NCI-H526 (cell line): ENCODE data around the gene PADI2.

Source experiments
- DNase-seq, 2 experiments: peaks; one replicate each; lab custom pipeline; 2025; lab: John Stamatoyannopoulos, UW

Gene PADI2

GRCh38 chr1:17112496-17113236, 6.6 kb downstream of the PADI2 start:
- no peak for DNase-seq

GRCh38 chr1:17112076-17112475, 7.2 kb downstream of the PADI2 start:
- no peak for DNase-seq

GRCh38 chr1:17110555-17110926, 8.7 kb downstream of the PADI2 start:
- DNase-seq, result no peak

- peak; percentile 86 to 87 for DNase-seq
Measured at GRCh38 chr1:17109892-17110554, 9.2 kb downstream of the PADI2 start.

GRCh38 chr1:17108786-17109185, 10.5 kb downstream of the PADI2 start:
- no peak for DNase-seq

GRCh38 chr1:17108360-17108759, 10.9 kb downstream of the PADI2 start:
- DNase-seq, result no peak

- no peak for DNase-seq
Measured at GRCh38 chr1:17104782-17105181, 14.5 kb downstream of the PADI2 start.

- no peak for DNase-seq
Measured at GRCh38 chr1:17102232-17102631, 17.0 kb downstream of the PADI2 start.

- DNase-seq, result no peak
Measured at GRCh38 chr1:17101261-17101660, 18.0 kb downstream of the PADI2 start.

GRCh38 chr1:17099616-17100340, 19.5 kb downstream of the PADI2 start:
- DNase-seq, result no peak

- DNase-seq, result no peak
Measured at GRCh38 chr1:17098446-17099317, 20.6 kb downstream of the PADI2 start.

GRCh38 chr1:17097787-17098186, 21.5 kb downstream of the PADI2 start:
- DNase-seq, result no peak

- DNase-seq, result no peak
Measured at GRCh38 chr1:17097147-17097546, 22.1 kb downstream of the PADI2 start.

- DNase-seq, result no peak
Measured at GRCh38 chr1:17096584-17096983, 22.7 kb downstream of the PADI2 start.

- DNase-seq, result no peak
Measured at GRCh38 chr1:17095141-17095540, 24.1 kb downstream of the PADI2 start.

GRCh38 chr1:17094664-17095063, 24.6 kb downstream of the PADI2 start:
- no peak for DNase-seq

GRCh38 chr1:17093822-17094393, 25.3 kb downstream of the PADI2 start:
- no peak for DNase-seq

- no peak for DNase-seq
Measured at GRCh38 chr1:17091252-17091651, 28.0 kb downstream of the PADI2 start.

- DNase-seq, result peak; percentile 6 to 44
Measured at GRCh38 chr1:17089506-17089905, 29.7 kb downstream of the PADI2 start.

GRCh38 chr1:17086751-17087150, 32.5 kb downstream of the PADI2 start:
- DNase-seq, result no peak

GRCh38 chr1:17084787-17085186, 34.5 kb downstream of the PADI2 start:
- DNase-seq, result no peak

- no peak for DNase-seq
Measured at GRCh38 chr1:17082761-17083160, 36.5 kb downstream of the PADI2 start.
